HG03066 (cell line): ENCODE results near the gene AUTS2.

Source experiments
- ATAC-seq: cut with Tn5 transposase; IDR thresholded peaks from one replicate; pipeline ENCODE4 v1.9.1; 2021; ENCODE audit warnings: low read depth; ENCODE audit not compliant: unreplicated experiment

Gene AUTS2

DNA sequence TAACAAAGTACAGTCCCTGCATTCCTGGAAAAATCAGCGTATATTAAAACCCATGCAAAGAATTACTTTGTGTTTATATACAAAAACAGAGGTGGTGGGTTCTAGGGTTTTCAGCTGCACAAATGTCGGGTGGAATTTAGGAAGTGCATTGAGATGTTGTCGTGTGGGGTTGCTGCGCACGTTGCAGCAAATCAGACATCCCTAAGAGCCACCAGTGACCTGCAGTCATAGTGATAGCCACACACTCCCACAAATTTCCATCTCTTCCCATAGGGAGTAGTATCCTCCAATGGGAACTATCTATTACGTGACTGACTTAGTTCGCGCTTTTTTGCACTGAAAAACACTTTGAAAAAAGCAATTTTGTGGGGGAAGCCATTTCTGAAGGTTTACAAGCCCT, 1158.5 kb downstream of the AUTS2 start:
- ATAC-seq = no peak

DNA sequence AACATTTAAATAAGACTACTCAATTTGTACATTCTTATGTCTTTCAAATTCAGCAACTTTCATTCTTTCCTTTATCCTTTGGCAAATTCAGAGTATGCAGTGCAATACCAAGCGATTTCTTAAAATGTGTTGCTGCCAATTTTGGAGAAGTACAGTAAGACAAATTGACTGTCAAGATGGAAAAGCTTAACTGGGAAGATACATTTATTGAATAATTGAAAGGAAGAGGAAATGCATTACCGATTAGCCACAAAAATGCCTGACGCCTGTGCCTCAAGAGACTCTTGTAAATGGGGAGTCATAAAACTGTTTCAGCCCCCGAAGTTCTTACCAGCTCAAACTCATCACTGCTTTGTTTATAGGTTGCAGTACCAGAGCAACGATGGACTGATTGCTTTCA, 1160.4 kb downstream of the AUTS2 start:
- no peak for ATAC-seq

DNA sequence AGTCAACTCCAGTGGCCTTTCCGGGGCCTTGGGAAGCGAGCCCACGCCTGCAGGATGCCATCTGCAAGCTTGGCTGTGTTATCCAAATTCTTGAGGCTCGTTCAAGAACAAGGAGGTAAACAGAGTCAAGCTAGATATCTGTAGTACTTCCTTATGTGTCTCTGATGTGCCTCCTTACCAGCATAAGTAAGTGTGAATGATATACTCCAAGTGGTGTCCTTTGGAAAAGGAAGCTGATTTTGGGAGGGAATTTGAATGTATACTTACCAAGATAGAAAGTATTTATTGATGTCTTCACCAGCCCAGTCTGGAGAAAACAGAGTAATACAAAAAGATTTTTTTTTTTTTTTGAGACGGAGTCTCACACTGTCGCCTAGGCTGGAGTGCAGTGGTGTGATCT, 1161.4 kb downstream of the AUTS2 start:
- ATAC-seq = no peak

DNA sequence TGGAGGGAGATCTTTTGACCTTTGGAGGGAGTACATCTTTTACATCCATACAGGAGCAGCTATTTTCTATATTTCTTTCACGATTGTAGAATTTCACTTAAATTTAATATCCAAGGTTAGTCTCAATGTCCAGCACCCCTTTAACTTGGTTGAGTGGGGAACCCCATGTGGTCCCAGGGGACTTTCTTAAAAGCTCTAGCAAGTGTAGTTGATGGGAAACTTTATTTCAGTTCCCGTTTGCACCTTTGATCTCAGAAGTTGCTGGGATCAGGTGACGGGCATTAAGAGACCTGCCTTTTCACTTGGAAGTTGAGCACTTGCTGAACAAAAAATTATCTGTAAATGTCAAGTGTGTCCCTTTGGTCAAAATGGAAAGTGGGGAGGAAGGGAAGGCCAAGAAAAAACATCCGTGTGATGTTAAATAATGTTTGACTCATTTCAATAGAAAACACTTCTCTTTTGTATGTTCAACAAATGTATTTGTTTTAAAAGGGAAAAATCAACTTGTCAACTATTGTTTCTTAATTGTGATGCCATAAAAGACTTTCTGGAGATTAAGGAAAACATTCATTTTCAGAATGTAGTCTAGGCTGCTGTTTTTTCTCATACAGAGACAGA, 1163.5 kb downstream of the AUTS2 start:
- ATAC-seq = no peak

DNA sequence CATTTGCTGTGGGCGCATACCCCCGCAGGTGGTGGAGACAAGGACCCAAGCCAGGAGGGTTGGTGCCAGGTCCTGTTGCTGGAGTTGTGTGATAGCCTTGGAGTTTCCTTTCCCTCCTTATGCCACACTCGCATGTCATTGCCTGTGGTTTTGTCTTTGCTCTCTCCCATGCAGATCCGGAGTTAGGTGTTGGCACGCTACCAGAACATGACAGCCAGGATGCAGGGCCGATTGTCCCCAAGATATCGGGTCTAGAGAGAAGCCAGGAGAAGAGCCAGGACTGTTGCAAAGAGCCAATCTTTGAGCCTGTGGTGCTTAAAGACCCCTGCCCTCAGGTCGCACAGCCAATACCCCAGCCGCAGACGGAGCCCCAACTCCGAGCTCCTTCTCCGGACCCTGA, 1164.4 kb downstream of the AUTS2 start:
- no peak for ATAC-seq

DNA sequence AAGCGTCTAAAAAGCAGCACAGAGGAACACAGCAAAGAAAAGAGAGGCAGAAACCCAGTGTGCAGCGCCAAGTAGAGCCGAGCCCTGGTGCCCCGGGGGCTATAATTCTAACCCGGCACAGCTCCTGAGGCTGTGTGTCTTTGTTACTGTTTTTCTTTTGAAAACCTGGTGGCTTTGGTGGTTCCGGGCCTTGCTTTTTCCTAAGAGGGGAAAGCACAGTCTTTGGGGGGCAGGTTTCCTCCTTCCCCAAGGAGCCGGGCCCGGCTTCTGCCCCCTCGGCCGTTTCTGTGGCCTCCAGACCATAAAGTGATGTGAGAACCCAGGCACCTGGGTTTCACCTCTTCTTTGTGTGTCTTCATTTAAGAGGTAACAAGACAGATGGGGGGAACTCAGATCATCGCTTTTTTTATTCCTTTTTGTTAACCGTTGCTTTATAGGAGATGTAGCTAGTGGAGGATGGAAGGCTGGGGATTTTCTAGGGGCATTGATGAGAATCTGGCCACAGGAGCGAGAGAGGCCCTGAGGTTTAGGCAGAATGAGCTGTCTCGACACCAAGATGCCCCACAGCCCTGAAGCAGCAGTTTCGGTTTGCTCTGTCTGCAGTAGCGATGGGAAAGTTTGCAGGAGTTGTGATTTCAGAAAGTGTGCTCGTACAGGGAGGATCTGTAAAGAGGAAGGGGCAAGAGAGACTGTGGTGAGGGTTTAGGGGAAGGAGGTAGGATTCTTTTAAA, 1165.9 kb downstream of the AUTS2 start:
- ATAC-seq = peak; percentile 83

DNA sequence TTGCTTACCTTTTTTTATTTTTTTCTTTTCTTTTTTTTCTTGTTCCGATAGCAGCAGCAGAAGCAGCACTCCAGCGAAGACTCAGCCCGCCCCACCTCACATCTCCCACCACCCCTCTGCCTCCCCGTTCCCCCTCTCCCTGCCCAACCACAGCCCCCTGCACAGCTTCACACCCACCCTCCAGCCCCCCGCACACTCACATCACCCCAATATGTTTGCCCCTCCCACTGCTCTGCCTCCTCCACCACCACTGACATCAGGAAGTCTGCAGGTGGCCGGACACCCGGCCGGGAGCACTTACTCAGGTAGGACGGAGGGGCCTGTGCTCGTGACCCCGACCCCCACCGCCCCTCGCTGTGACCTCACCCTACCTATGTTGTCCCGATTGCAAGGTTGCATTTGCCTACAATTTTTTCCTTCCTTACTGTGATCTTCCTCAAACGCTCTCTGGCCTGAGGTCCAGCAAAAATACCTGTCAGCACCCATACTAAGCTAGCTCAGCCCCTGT, 1166.5 kb downstream of the AUTS2 start:
- ATAC-seq = no peak

DNA sequence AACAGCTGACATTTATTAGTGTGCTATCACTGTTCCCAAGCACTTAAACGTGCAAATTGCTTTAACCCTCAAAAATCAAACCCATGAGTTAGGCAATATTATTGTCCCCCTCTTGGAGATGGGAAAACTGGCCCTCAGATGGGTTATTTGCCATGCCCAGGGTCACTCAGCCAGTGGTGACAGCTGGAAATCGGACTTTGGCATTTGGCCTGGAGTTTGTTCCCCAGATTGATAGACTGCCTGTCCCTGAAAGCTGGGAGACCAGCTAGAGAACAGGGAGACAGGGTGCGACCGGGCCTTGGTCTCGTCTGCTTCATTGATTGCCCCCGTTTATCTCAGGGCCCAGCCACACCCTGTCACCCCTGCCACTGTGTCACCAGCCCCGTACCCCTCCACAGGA, 1167.4 kb downstream of the AUTS2 start:
- ATAC-seq = no peak

DNA sequence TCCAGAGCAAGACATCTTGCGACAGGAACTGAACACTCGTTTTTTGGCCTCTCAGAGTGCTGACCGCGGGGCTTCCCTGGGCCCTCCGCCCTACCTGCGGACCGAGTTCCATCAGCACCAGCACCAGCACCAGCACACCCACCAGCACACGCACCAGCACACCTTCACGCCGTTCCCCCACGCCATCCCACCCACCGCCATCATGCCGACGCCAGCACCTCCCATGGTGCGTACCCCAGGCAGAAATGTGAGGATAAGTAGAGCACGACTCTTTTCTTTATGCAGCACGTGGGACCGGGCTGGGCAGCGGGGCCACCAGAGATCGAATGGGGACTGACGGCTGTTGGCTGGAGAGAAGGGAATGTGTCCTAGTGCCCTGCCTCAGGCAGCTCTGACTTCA, 1167.8 kb downstream of the AUTS2 start:
- ATAC-seq = no peak

DNA sequence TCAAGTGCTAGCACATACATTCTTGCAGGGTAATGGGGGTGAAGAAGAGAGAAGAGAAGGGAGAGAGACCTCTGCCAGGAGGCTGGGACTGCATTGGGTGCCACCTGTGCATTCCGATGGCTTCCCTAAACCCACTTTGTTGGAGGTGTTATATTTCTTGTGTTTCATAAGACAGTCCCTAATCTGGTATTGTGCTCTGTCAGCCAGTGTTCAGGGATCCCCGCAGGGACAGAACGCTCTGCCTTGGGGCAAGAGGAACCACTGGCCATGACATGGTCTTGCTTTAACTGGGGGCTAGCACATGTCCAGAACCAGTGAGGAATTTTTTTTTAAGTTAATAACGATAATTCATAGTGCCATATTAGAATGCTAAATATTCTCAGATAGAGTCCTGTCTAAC, 1168.4 kb downstream of the AUTS2 start:
- ATAC-seq = no peak

DNA sequence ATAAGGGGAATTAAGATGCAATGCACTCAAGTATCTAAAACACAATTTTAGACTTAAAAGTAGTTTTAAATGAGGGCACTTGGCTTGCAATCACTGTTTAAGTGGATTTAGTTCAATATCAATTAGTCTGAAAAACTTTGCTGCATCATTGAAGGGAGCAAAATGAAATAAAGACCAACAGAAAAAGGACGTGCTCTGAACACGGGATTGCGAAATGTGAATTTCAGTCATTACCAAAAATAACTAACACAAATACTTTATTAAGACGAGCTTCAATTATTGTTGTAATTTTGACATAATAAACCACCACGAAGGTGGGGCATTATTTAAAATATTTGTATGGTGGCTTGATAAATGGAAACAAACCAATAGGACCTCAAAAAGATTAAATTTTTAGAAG, 1171.9 kb downstream of the AUTS2 start:
- no peak for ATAC-seq

DNA sequence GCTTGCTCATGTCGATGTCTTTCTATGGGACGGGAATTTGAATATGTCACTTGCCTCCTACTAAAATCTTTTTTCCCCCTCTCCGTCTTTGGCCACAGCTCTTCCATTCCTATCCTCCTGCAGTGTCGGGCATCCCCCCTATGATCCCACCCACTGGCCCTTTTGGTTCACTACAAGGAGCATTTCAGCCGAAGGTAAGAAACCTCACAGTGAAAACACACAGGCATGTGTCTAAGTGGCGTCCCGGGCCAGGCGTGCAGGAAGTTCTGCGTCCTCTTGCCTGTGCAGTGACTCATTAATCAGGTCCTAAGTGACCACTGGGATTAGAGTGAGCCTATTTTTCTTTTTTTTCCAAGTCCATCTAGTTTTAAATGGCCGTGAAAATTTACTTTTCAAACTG, 1173.2 kb downstream of the AUTS2 start:
- ATAC-seq = no peak

DNA sequence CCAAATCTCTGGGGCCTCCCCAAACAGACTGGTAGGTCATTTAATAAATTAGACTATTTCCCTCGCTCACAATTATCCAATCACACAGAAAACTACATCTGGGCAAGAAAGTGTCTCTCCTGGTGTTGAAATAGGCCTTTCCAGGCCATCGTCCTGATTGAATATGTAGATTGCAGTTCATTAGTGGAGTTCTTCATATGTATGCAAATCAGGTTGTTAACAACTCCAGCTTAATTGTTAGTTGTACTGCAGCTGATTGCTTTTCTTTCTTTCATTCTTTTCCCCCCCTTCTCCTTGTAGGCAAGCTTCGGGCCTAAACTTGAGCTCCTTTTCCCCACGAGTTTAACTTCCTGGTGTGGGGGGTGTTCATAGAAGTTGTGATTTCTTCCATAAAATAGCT, 1174.6 kb downstream of the AUTS2 start:
- ATAC-seq = no peak

DNA sequence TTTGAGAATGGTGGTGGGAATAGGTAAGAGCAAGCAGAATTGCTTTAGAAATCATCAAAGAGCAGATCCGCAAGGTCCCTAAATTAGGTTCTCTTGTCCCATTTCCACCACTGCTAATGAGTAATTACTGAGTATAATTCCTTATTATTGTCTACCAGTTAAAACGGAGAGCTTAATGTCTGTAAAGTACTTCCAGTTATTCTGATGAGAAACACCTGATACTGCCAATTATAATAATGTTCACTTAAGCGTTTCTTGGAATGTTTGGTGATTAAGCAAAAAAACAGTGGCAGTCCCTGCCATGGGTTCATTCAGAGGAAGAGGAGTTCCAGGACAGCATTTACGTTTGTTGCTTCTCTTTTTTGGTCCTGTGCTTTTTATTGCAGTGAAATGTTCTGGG, 1175.1 kb downstream of the AUTS2 start:
- ATAC-seq = no peak

DNA sequence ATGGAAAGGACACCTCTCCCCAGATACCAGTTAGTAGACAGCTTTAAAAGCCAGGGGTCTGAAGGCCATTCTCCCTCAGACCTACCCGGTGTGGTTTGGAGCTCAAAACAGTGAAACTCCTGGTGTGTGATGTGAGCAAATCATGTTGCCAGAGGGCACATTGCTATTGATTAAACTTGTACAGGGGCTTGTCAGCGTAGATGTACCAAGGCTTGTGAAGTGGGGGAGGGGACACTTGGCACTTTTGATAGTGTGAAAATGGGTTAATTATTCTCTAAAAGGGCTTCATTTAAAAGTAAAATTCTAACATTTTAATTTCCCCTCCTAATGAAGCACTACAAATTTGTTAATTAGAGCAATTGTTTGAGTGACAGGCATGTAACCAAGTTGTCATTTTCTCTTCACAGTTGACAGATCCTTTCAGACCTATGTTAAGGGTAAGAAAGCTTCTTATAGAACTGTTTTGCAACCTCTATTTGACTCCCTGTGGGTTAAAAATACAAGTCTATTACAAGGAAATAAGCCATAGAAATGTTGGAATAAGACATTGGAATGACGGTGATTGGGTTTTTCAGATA, 1176.8 kb downstream of the AUTS2 start:
- ATAC-seq = no peak

DNA sequence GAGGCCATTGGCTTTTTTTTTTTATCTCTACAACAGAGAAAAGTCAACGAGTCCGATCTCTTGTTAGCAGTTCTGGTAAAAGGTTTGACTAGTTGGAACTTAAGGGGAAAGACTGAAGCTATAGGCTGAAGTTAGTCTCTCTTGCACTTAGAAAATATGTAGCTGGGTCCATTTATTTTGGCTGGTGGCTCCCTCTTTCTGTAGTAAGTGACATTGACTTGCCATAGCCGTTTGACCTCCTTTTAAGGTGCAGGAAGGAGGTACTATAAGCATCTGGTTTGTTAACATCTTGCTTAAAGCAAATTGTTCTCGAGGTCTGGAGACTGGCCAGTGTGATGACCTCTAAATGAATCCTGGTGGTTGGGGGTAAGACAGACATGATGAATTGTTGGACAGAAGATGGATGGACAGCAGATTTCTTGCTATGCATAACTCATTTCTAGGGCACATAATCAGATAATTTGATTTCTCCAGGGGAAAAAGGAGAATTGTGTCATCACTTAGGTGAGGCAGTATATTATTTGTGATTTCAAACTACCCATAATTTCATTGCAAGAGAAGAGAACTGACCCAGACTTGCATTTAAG, 1177.4 kb downstream of the AUTS2 start:
- ATAC-seq = no peak

DNA sequence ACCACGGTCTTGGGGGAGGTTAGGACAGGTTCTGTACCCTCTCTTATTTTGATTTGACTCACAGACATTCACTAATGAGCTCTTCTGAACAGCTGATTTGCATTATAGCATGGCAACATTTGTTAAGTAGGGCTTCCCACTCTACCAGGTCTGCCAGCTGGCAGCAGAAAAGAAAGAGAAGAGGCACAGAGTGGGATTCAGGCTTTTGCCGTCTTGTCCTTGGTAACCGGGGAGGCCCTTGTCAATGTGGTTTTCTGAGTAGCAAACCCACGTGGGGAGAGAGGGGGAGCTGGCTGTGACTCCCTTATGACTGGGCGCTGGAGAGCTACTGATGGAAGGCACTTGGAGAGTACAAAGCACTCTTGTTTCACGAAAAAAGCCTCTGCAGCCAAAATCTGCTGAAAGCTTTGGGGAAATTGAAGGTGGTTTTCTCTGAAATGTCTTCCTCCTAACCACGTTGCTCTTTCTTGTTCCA, 1178.4 kb downstream of the AUTS2 start:
- ATAC-seq = no peak

DNA sequence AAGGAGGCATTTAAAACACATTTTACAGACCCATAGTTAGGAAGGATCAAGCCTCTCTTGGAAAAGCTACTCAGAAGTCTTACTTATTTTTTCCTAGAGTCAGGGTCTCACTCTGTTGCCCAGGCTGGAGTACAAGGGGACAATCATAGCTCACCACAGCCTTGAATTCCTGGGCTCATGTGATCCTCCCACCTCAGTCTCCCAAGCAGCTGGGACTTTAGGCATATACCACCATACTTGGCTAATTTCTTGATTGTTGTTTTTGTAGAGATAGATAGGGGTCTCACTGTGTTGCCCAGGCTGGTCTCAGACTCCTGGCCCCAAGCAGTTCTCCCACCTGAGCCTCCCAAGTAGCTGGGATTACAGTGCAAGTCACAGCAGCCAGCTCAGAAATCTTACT, 1179.0 kb downstream of the AUTS2 start:
- no peak for ATAC-seq

DNA sequence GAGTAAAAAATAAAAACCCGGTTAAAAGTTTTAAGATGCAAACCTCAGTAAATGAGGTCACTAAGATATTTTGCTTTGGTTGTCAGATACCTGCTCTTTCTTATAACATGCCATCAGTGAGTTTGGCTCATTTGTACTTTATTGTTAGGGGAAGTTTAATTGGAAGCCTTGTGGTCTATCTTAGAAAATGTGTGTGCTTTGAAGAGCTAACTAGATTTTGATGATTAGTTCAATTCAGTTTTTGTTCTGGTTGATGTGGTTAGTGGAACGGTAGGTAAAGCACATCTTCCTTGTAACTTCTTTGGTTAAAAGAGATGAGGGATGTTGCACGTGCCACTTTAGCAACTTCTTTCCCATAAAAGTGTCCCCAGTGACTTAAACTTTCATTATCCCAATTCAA, 1180.3 kb downstream of the AUTS2 start:
- no peak for ATAC-seq

DNA sequence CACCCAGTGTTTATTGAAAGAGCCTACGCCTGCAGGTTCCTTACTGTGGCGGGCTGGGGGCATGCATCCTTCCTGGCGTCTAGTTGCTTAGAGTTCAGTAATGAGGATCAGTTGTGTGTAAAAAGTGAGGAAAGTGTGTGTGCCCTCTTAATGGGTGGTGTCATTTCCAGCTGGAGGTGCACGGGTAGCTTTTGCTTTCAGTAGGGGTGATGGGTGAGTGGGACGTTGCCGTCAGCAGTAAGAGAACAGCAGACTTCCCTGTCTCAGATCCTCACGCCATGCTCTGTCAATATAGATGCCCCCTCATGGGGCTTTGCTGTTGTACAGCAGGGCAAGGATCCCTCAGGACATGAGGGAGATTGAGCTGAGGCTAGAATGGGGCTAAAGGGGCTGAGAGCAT, 1181.0 kb downstream of the AUTS2 start:
- ATAC-seq = no peak

DNA sequence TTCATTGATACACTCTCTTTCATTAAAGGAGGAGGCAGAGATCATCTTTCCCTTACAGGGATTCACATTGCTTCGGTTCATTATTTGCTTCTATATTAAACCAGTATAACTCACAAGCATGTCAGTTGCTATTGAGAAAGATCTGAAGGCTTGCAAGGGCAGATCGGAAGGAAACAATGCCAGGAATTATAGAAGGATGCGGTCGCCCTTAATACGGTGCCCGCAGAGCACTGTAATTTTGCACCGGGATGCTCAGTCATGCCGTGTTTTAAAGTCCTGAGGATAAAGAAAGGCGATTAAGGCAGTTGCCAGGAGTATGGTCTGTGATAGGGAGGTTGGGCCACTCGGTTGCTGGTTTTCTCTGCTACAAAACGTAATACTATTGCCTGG, 1183.6 kb downstream of the AUTS2 start:
- no peak for ATAC-seq

DNA sequence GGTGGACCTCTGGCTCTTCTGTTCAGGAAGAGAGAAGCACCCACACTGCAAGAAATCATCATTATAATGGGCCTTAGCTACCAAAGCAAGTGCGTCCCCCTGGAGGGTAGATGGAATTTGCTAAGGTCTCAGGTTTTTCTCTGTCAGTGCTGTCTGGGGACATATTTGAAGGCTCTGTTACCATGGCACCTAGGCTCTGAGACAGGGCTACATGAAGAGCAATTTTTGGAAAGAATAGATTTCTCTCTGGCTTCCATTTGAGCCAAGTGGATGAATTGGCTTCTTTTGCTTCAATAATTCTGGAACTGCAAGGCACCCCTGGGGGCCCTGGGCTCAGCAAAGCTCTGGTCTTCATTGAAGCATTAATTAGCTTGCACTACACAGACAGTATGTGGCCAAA, 1184.5 kb downstream of the AUTS2 start:
- no peak for ATAC-seq
